ES-I3 (cell line): ENCODE measurements around the gene CTAGE1.
"Not testable (repeated sequence)": the region's sequence is repeated elsewhere in the genome, so short reads cannot be mapped to it uniquely, and the experiment has no call there.

ENCODE experiments used
- H3K36me3 ChIP-seq: 2 replicates; pipeline ENCODE4 v1.6.1; 2013; ENCODE audit warnings: mild to moderate bottlenecking, low read length, control low read depth, moderate library complexity; ENCODE audit not compliant: insufficient read depth
- H3K4me1 ChIP-seq: 2 replicates; pipeline ENCODE4 v1.6.1; 2013; ENCODE audit warnings: mild to moderate bottlenecking, control low read depth, low read length; ENCODE audit not compliant: insufficient read depth
- H3K9ac ChIP-seq: 2 replicates; pipeline ENCODE4 v1.6.1; 2013; ENCODE audit warnings: low read depth, mild to moderate bottlenecking, low read length, moderate library complexity
- H3K9me3 ChIP-seq: 2 replicates; pipeline ENCODE4 v1.6.1; 2013; ENCODE audit warnings: mild to moderate bottlenecking, low read length, moderate library complexity; ENCODE audit not compliant: control insufficient read depth, insufficient read depth

The CTAGE1 gene, protein sequence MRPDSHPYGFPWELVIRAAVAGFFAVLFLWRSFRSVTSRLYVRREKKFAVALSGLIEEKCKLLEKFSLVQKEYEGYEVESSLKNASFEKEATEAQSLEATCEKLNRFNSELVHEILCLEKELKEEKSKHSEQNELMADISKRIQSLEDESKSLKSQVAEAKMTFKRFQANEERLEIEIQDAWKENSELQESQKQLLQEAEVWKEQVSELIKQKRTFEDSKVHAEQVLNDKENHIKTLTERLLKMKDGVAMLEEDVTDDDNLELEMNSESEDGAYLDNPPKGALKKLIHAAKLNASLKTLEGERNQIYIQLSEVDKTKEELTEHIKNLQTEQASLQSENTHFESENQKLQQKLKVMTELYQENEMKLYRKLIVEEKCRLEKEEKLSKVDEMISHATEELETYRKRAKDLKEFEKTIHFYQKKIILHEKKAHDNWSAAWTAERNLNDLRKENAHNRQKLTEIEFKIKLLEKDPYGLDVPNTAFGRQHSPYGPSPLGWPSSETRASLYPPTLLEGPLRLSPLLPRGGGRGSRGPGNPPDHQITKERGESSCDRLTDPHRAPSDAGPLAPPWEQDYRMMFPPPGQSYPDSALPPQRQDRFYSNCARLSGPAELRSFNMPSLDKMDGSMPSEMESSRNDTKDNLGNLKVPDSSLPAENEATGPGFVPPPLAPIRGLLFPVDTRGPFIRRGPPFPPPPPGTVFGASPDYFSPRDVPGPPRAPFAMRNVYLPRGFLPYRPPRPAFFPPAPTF

DNA sequence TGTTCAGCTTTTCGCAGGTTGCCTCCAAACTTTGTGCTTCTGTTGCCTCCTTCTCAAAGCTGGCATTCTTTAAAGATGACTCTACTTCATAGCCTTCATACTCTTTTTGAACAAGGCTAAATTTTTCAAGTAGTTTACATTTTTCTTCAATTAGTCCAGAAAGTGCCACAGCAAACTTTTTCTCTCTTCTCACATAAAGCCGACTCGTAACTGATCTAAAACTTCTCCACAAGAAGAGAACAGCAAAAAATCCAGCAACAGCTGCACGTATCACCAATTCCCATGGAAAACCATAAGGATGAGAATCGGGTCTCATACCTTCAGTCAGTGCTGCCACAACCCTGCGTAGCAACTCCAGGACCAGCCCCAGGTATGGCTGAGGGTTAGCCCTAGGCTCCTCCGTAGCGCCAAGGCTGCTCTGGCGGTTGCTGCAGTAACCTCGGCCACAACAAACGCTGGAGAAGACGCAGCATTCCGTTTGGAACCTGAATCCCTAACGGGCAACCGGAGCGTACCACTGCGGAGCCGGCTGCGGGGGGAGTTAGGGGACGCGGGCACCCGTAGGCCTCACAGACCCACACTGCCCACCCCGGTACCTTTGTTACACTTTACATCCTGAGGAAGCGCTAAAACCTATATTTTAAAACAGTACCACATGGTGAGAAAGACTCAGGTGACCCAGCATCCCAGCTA lies at the start of gene CTAGE1:
TSS of gene CTAGE1 (minus strand) at position 420 of the 693 bp plus-strand sequence. CDS start at position 316, 104 bp downstream.
- H3K4me1 ChIP-seq, result no peaks in the 10 kb centered on the region
- no peaks in the 10 kb centered on the region for H3K36me3 ChIP-seq
- no peak within 1 kb of the TSS for H3K9ac ChIP-seq
- no peaks in the 10 kb centered on the region; the same call in 1 of the 2 replicates for H3K9me3 ChIP-seq

DNA sequence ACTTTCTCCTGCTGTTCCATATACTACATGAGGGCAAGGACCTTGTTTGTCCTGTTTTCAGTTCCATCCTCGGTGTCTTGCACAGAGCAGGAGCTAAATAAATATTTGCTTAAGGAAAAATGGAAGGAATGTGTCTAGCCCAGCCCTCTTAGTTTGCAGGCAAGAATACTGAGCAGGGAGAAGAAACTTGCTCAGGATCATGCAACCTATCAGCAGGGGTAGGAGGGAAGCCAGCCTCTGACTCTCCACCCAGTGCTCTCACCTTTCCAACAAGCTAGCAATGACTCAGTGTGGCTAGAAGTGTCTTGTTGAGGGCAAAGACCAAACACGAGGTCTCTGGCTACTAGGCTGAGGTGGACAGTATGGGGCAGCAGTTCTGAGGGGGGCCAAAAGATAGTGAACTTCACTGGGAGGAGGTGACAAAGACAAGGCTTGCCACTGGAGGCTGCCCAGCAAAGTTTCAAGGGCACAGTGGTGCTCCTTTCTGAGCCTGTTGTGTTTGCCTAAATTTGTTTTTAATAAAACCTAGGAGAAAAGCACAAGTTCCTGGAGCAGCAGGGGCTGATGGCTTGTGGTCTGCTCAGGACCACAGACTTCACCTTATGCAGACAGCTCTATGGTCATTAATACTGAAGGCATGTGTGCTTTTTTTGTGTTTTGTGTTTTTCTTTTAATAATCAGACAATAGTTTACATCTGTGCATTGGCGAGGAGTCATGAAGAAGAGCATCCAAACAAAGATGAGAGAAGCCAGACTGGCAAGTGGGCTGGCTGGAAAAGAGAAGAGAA lies 49.1 kb upstream of the CTAGE1 start:
- Histone ChIP-seq H3K4me1 (peaks cover 26% of the 10 kb centered on the region), H3K9ac (no peak overlapping the region), H3K9me3 (peaks cover 3% of the 10 kb centered on the region; the same call in 1 of the 2 replicates), H3K36me3 (no peaks in the 10 kb centered on the region)

DNA sequence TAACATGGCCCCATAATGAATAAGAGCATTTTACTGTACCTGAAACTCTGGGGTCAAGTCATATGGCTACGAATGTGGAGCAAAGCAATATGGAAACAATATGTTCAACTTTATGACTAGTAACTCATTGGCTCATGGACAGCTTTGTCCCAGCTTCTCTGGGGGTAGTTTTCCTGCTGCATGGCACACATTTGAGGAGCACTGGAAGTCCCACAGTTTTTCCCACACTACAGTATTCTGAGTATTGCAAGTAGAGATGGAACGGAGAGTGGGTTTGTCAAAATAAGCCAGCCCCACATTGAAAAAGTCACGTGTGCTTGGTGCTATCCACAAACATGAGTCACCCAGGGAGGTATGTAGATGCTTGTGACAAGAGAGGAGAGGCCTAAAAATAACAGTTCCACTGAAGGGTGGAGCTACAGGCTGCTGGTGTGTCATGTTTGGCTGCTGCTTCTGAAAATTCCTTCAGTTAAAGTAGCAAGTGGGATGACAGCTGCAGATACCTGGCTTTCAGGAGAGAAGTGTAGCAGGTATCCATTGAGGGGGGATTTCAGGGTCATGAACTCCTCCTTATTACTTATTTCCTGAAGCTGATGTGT lies 48.2 kb upstream of the CTAGE1 start:
- H3K4me1 ChIP-seq, result peaks cover 26% of the 10 kb centered on the region
- peaks cover 3% of the 10 kb centered on the region; the same call in 1 of the 2 replicates for H3K9me3 ChIP-seq
- no peak overlapping the region for H3K9ac ChIP-seq
- H3K36me3 ChIP-seq, result no peaks in the 10 kb centered on the region

DNA sequence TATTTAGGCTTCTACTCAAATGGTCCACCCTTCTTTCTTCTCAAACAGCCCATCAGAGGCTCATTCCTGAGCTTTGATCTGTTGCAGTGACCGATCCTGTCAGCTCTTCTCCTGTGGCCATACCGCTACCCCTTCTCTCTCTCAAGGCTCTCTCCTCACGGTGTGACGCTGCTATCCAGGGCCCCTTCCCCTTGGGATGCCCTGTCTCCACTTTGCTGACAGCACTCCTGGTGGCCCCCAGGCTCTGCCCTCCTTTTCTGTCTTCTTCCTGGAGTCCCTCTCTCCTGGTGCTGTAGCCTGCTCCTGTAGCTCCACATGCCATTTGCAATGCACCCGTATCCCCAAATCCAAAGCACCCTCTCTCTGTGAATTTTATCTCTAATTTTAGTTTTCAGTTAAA lies 45.4 kb upstream of the CTAGE1 start:
- no peak overlapping the region for H3K9ac ChIP-seq
- H3K9me3 ChIP-seq, result no peaks in the 10 kb centered on the region
- H3K36me3 ChIP-seq, result no peaks in the 10 kb centered on the region
- peaks cover 11% of the 10 kb centered on the region for H3K4me1 ChIP-seq

DNA sequence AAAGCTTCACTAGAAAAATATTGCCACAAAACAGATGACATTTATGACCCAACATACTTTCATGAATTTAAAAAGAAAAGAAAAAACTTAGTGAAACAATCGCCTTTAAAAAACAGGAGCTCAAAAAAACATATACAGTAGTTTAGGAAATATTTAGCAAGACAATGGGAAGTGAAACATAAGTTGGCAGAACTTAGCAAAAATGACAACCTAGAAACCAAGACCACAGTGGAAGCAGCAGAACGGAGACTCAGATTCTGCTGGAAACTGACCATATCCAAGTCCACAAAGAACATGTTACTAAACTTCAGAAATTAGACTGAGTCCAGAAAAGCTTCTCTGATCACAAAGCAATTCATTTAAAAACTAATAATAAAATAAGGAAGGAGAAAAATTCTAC lies 41.8 kb upstream of the CTAGE1 start:
- H3K9ac ChIP-seq, result no peak overlapping the region
- no peaks in the 10 kb centered on the region for H3K36me3 ChIP-seq
- H3K9me3 ChIP-seq, result no peaks in the 10 kb centered on the region
- peaks cover 11% of the 10 kb centered on the region for H3K4me1 ChIP-seq

DNA sequence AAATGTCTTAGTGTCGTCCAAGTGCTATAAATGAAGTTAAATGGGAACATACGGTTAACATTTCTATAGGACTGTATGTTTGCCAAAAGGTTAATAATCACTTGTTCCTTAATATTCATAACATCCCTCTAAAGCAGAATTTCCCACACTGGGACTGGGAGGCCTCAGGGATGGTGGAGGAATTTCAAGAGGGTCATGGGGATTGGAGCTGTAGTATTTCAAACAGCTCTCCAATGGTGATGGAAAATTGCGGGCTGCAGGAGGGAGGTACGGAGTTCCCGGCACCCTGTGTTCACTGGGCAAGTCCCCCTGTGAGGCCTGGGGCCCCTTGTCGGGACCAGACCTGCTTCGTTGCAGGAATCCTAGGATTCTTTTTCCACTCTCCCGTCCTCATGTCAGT lies 39.8 kb upstream of the CTAGE1 start:
- Histone ChIP-seq H3K9ac (no peak overlapping the region), H3K4me1 (peaks cover 11% of the 10 kb centered on the region), H3K36me3 (no peaks in the 10 kb centered on the region), H3K9me3 (no peaks in the 10 kb centered on the region)

DNA sequence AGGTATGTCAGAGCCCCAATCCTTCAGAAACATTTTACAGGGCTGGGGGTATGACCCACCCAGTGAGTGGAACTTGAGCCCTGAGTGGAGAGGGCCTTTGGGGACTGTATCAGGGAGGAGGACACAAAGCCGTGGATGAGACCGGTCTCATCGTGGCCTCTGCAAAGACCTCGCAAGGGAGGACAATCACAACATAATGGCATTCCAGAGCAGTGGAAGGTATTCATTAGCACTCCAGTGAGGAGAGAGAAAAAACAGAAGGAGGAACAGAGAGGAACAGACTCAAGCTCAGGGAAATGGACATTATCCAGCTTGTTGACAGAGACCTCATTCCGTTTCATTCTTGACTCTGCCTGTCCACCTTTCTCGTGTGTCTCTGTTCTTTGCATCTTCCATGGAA lies 38.8 kb upstream of the CTAGE1 start:
- H3K36me3 ChIP-seq, result no peaks in the 10 kb centered on the region
- H3K4me1 ChIP-seq, result peaks cover 11% of the 10 kb centered on the region
- no peaks in the 10 kb centered on the region for H3K9me3 ChIP-seq
- no peak overlapping the region for H3K9ac ChIP-seq

DNA sequence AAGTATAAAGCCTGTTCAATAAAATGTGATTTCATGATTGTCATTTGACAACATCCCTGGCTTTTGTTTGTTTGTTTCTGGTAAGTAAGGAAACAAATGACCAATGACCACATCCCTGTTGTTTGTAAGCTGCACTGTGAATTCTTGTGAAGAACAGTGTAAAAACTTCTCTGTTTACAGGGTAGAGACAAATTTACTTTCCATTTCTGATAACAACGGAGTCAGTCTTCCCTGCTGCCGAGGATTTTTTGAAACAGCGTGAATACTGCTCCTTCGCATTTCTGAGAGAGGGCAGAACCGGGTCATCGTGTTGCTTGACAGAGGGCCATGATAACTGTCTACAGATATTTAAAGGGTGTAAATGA lies 38.4 kb upstream of the CTAGE1 start:
- no peaks in the 10 kb centered on the region for H3K9me3 ChIP-seq
- no peak overlapping the region for H3K9ac ChIP-seq
- H3K36me3 ChIP-seq, result no peaks in the 10 kb centered on the region
- peaks cover 11% of the 10 kb centered on the region for H3K4me1 ChIP-seq

DNA sequence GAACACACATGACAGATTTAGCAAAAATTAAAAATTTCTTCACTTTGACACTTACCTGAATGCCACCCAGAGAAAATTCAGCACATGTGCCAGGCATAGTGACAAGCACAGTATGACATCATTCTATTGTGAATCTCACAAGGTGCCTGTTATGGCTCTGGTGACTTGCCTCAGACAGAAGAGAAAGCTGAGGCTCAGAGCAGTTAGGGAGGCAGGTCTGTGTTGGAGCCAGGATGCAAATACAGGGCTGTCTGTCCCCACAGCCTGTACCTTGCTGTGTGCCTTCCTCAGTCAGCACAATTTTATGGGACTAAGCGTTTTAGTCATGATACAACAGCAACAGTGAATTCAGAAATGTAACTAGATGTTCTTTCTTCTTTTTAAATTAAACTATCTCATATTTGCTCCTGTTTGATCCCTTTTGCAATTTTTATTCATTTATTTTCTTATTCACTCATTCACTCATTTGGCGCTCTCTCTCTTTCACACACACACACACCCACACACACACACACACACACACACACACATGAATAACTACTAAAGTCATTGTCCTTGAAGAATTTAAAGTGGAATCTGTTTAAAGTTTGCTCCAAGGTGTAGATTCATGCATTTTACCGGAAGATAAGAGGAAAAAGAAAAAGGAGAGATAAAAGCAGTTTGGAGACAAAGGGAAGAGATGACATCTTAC lies 37.9 kb upstream of the CTAGE1 start:
- Histone ChIP-seq H3K36me3 (no peaks in the 10 kb centered on the region), H3K9ac (no peak overlapping the region), H3K4me1 (peaks cover 11% of the 10 kb centered on the region), H3K9me3 (no peaks in the 10 kb centered on the region)

DNA sequence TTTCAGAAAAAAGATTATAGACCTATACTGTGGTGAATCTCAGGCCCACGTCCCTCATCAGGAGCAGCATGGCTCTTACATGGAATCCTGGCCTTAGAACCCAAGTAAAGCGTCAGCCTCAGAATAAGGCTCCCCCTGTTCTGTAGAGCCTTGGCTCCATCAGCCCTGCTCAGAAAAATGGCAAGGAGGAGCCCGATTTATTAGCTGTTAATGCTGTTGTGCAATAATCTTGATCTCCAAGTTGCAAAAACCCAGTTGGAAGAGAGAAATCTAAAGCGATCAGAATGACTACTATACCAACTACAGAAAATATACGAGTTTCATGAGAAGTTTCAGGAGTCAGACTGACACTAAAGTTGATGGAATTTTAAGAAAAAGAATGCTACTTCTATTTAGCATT lies 35.6 kb upstream of the CTAGE1 start:
- H3K9me3 ChIP-seq, result no peaks in the 10 kb centered on the region
- no peak overlapping the region for H3K9ac ChIP-seq
- peaks cover 11% of the 10 kb centered on the region for H3K4me1 ChIP-seq
- H3K36me3 ChIP-seq, result no peaks in the 10 kb centered on the region

DNA sequence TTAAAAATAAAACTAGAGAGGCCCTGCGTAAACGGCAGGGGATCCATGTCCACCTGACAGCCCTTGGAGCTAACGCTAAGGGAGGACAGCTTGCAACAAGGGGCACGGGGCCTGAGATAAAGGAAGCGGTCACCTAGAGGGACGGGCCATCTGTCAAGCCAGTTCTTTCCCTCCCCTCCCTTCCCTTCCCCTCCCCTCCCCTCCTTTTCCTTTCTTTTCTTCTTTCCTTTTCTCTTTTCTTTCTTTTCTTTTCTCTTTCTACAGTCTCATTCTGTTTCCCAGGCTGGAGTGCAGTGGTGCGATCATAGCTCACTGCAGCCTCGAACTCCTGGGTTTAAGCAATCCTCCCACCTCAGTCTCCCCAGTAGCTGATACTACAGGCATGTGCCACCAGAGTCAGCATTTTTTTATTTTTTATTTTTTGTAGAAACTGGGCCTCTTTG lies 34.5 kb upstream of the CTAGE1 start:
- Histone ChIP-seq H3K9ac (peak overlapping the region; percentile 40; the same call in 1 of the 2 replicates), H3K36me3 (no peaks in the 10 kb centered on the region)

DNA sequence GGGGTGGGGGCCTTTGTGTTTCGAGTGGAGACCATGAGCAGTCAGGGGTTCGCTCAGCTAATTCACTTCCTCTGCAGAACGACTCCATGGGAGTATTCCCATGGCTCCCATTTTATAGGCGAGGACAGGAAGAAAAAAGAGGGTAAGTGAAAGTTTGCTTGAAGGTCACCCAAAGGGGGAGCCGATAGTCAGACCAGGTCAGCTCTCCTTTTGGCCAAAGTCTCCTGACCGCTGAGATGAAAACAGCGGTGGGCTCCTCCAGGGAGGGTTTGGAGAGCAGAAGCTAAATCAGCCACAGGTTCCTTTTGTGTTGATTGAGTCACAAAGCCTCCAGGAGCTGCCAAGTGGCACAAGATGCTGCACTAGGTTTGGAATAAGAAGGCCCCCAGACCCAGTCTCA lies 34.1 kb upstream of the CTAGE1 start:
- Histone ChIP-seq H3K4me1 (peaks cover 10% of the 10 kb centered on the region), H3K36me3 (no peaks in the 10 kb centered on the region), H3K9me3 (no peaks in the 10 kb centered on the region), H3K9ac (peak overlapping the region; percentile 40; the same call in 1 of the 2 replicates)

More for the DNA sequence above, 34.5 kb upstream of the CTAGE1 start:
- H3K4me1 ChIP-seq, result peaks cover 11% of the 10 kb centered on the region
- no peaks in the 10 kb centered on the region for H3K9me3 ChIP-seq

DNA sequence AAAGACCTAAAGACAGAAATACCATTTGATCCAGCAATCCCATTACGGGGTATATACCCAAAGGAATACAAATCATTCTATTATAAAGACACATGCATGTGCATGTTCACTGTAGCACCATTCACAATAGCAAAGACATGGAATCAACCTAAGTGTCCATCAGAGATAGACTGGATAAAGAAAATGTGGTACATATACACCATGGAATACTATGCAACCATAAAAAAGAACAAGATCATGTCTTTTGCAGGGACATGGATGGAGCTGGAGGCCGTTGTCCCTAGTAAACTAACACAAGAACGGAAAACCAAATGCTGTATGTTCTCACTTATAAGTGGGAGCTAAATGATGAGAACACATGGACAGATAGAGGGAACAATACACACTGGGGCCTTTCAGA lies 33.1 kb upstream of the CTAGE1 start:
- H3K4me1 ChIP-seq, H3K9ac ChIP-seq, H3K36me3 ChIP-seq, H3K9me3 ChIP-seq: not testable (repeated sequence)
